Retinal pigment epithelial cell (primary cell): ENCODE measurements around the gene TNFAIP6.
A peak's percentile ranks its signal among the peaks of the same experiment; 100 is the strongest.
"Not testable (repeated sequence)": the region's sequence is repeated elsewhere in the genome, so short reads cannot be mapped to it uniquely, and the experiment has no call there.

Experiments
- DNase-seq: peaks from one replicate; pipeline ENCODE4 v3.0.0-alpha.2; 2010; ENCODE audit warnings: low read depth
- H3K4me3 ChIP-seq: 2 replicates; pipeline ENCODE4 v1.5.1; 2011; ENCODE audit warnings: mild to moderate bottlenecking, low read length, control low read depth, moderate library complexity
- TF ChIP-seq, protein P1 (sequence below): conservative IDR thresholded peaks from 2 replicates; pipeline ENCODE4 v1.5.1; 2011; ENCODE audit warnings: low read depth, low read length, control low read depth, inconsistent platforms

Gene TNFAIP6, protein sequence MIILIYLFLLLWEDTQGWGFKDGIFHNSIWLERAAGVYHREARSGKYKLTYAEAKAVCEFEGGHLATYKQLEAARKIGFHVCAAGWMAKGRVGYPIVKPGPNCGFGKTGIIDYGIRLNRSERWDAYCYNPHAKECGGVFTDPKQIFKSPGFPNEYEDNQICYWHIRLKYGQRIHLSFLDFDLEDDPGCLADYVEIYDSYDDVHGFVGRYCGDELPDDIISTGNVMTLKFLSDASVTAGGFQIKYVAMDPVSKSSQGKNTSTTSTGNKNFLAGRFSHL

GRCh38 chr2:151357359-151357758 is at the start of gene TNFAIP6:
Gene TNFAIP6 (plus strand): TSS chr2:151357592. CDS start chr2:151357667, 75 bp downstream.
- peak; percentile 38 for DNase-seq
- TF ChIP-seq, protein P1, sequence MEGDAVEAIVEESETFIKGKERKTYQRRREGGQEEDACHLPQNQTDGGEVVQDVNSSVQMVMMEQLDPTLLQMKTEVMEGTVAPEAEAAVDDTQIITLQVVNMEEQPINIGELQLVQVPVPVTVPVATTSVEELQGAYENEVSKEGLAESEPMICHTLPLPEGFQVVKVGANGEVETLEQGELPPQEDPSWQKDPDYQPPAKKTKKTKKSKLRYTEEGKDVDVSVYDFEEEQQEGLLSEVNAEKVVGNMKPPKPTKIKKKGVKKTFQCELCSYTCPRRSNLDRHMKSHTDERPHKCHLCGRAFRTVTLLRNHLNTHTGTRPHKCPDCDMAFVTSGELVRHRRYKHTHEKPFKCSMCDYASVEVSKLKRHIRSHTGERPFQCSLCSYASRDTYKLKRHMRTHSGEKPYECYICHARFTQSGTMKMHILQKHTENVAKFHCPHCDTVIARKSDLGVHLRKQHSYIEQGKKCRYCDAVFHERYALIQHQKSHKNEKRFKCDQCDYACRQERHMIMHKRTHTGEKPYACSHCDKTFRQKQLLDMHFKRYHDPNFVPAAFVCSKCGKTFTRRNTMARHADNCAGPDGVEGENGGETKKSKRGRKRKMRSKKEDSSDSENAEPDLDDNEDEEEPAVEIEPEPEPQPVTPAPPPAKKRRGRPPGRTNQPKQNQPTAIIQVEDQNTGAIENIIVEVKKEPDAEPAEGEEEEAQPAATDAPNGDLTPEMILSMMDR, result no peak
- no peak within 1 kb of the TSS for H3K4me3 ChIP-seq

- H3K4me3 ChIP-seq, DNase-seq: not testable (repeated sequence)
These were observed 47.1 kb upstream of the TNFAIP6 start for GRCh38 chr2:151310313-151310712.

- H3K4me3 ChIP-seq, DNase-seq: not testable (repeated sequence)
These were observed 45.0 kb upstream of the TNFAIP6 start for GRCh38 chr2:151312440-151312839.

DNA sequence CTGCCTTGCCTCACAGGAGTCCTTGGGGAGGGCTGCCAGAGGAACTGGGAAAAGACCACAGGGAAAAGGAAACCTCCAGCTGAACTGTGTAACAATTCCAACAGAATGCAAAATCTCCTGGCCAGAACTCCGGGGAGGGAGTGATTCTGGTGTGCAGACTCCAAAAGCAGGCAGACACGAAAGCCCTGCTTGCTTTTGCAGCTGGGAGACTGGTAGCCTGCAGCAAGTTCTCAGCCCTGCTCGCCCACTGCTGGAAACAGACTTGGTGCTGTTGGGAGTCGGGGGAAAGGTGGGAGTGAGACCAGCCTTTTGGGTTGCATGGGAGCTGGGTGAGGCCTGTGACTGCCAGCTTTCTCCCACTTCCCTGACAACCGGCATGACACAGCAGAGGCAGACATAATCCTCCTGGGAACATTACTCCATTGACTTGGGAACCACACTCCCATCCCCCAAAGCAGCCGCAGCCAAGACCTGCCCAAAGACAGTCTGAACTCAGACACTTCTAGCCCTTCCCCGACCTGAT is 42.0 kb upstream of the TNFAIP6 start:
- H3K4me3 ChIP-seq, result peak overlapping the region; percentile 1
- TF ChIP-seq, protein P1, result no peak
- peak; percentile 94 for DNase-seq

DNA sequence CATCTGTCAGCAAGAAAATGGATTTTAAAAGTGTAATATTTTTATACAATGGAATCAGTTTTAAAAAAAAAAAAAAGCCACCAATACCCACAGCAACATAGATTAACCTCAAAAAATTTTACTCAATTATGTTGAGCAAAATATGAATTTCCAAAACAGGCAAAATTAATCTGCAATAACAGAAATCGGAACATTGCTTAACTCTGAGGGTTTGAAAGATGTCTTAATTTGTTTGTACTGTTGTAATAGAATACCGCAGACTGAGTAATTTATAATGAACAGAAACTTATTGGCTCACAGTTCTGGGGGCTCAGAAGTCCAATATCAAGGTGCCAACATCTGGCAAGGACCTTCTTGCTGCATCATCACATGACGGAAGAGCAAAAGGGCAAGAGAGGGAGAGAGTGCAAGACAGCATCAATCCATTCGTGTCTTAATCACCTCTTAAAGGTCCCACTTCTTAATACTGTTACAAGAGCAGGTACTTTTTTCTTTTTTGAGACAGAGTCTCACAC is 31.8 kb upstream of the TNFAIP6 start:
- no peak overlapping the region for H3K4me3 ChIP-seq
- TF ChIP-seq, protein P1, result no peak
- DNase-seq, result no peak

GRCh38 chr2:151326554-151326953 is 30.8 kb upstream of the TNFAIP6 start:
- TF ChIP-seq, protein P1, result no peak
- no peak overlapping the region for H3K4me3 ChIP-seq
- no peak for DNase-seq

DNA sequence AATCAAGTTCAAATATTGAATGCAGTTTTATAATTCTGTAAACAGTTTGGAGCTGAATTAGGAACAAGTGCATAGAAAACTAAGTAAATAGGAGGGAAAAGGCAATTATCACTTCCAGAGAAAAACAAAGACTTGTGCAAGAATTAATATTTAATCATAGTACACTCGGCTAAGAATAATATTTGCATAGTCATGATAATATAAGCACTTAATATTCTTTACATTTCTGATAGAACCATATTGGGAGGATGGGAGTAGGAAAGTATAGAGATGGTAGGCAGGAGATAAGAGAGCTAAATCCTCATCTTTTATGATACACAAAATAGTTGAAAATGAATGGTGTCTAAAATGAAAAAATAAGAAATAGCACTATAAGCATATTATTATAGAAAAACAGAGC is 27.4 kb upstream of the TNFAIP6 start:
- H3K4me3 ChIP-seq, result no peak overlapping the region
- TF ChIP-seq, protein P1, result no peak
- DNase-seq, result no peak

- no peak overlapping the region for H3K4me3 ChIP-seq
- TF ChIP-seq, protein P1, result no peak
- DNase-seq, result no peak
These were observed 24.3 kb upstream of the TNFAIP6 start for GRCh38 chr2:151333083-151333482.
